Activated T-cell treated with anti-CD3 and anti-CD28 coated beads, Interleukin-2, amount 50 U/mL, for 4 hours (primary cell): ENCODE measurements around the gene TAOK1. TPM values are rescaled to one million over a fixed set of nuclear protein-coding genes. Genes with fewer than 3 reads are reported as not detected.

Source experiments
- total RNA-seq, 3 donors: library from RNA; stranded (reverse); gene quantifications; one replicate each; pipeline ENCODE4 v1.2.1, GENCODE V29; 2021

TAOK1 gene
- total RNA-seq, 3 donors from 2014 or later = 35.6 to 42.4 (median 37.4) TPM

Other genes starting within 250 kb of the TAOK1 start
- gene MYO18A, start 210.0 kb upstream of the TAOK1 start, total RNA-seq = 10 to 100 TPM; 24.2 to 24.3 (median 24.2) TPM
- not detected for gene CRYBA1, start 143.5 kb upstream of the TAOK1 start, total RNA-seq
- gene NUFIP2, start 96.2 kb upstream of the TAOK1 start, total RNA-seq = 10 to 100 TPM; 59.6 to 63.4 (median 60.9) TPM
- 10 to 100 TPM in 1 of 3 donors, 1 to 10 TPM in 2; 7.6 to 10.6 (median 9.9) TPM for gene ABHD15, start 176.7 kb downstream of the TAOK1 start, total RNA-seq
- 10 to 100 TPM; 40.9 to 53.9 (median 42.1) TPM for gene TP53I13, start 178.3 kb downstream of the TAOK1 start, total RNA-seq
- gene GIT1, start 199.3 kb downstream of the TAOK1 start, total RNA-seq = 10 to 100 TPM; 79.3 to 91.3 (median 90.8) TPM
- gene ANKRD13B, start 202.8 kb downstream of the TAOK1 start, total RNA-seq = 10 to 100 TPM; 33.3 to 40.7 (median 40.4) TPM
- 10 to 100 TPM in 2 of 3 donors, 1 to 10 TPM in 1; 9.8 to 12.3 (median 11.8) TPM for gene CORO6, start 232.5 kb downstream of the TAOK1 start, total RNA-seq